ENCODE data around the gene NDUFB3. TPM values are rescaled to one million over a fixed set of nuclear protein-coding genes. Genes with fewer than 3 reads are reported as not detected.

The NDUFB3 gene
- total and polyA plus RNA-seq, 4 donors: 34.2 to 177 (median 53.2) TPM

DNA sequence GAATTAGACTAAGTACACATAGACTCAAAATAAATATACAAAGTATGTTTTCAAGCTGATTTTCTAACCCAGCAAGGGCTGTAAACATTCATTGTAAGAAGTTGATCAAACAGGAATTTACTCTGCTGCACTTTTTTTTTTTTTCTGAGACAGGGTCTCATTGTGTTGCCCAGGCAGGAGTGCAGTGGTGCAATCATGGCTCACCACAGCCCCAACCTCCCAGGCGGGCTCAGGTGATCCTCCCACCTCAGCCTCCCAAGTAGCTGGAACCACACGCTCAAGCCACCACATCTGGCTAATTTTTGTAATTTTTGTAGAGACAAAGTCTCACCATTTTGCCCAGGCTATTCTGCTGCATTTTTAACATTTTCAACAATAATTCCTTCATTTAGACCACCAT, 35.8 kb downstream of the NDUFB3 start (continued):
- TF ChIP-seq, protein P1, sequence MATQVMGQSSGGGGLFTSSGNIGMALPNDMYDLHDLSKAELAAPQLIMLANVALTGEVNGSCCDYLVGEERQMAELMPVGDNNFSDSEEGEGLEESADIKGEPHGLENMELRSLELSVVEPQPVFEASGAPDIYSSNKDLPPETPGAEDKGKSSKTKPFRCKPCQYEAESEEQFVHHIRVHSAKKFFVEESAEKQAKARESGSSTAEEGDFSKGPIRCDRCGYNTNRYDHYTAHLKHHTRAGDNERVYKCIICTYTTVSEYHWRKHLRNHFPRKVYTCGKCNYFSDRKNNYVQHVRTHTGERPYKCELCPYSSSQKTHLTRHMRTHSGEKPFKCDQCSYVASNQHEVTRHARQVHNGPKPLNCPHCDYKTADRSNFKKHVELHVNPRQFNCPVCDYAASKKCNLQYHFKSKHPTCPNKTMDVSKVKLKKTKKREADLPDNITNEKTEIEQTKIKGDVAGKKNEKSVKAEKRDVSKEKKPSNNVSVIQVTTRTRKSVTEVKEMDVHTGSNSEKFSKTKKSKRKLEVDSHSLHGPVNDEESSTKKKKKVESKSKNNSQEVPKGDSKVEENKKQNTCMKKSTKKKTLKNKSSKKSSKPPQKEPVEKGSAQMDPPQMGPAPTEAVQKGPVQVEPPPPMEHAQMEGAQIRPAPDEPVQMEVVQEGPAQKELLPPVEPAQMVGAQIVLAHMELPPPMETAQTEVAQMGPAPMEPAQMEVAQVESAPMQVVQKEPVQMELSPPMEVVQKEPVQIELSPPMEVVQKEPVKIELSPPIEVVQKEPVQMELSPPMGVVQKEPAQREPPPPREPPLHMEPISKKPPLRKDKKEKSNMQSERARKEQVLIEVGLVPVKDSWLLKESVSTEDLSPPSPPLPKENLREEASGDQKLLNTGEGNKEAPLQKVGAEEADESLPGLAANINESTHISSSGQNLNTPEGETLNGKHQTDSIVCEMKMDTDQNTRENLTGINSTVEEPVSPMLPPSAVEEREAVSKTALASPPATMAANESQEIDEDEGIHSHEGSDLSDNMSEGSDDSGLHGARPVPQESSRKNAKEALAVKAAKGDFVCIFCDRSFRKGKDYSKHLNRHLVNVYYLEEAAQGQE (IDR thresholded peaks at IDR 0.05): no peak

DNA sequence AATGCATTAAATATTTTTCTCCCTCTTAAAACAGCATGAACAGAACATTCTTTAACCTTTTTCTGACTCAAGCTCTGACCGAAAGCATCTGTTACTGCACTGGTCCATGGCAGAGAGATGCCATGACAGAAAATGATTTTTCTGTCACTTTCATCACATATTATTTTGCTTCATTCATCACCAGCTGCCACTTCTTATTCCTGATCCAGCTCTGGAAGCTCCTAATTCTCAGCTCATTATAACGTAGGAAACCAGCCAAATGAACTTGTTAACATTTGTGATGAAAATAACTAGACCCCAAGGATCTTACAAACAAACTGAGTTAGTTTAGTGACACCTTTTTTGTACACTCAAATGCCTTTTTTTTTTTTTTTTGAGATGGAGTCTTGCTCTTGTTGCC, 36.5 kb downstream of the NDUFB3 start:
- no peaks in the 10 kb centered on the region for H3K36me3 ChIP-seq (ENCODE audit: control insufficient read depth in 4 of 4, insufficient read depth in 3 of 4, low read depth in 1 of 4, low read length in 3 of 4)
- WGBS: 95% methylated on average over 2 of the region's 2 CpGs
- H3K9me3 ChIP-seq (ENCODE audit: control insufficient read depth in 4 of 4, low read length in 3 of 4): no peaks in the 10 kb centered on the region
- no peak overlapping the region for H3K4me3 ChIP-seq (ENCODE audit: low read depth in 1 of 3, low read length in 3 of 3)
- H3K27ac ChIP-seq (ENCODE audit: low read depth in 1 of 2, low read length in 2 of 2): no peak overlapping the region
- no peak overlapping the region for H3K9ac ChIP-seq (ENCODE audit: low read depth in 1 of 2, low read length in 2 of 2)
- TF ChIP-seq, protein P1 (IDR thresholded peaks at IDR 0.05): no peak
- TF ChIP-seq, protein P2, sequence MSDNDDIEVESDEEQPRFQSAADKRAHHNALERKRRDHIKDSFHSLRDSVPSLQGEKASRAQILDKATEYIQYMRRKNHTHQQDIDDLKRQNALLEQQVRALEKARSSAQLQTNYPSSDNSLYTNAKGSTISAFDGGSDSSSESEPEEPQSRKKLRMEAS (IDR thresholded peaks at IDR 0.05): no peak
- no peak for TF ChIP-seq HNF4A (conservative IDR thresholded peaks at IDR 0.05)
- H3K4me1 ChIP-seq (ENCODE audit: control insufficient read depth in 4 of 4, insufficient read depth in 4 of 4, low read length in 3 of 4): no peaks in the 10 kb centered on the region
- DNase-seq (ENCODE audit: low spot score): no peak
- H3K27me3 ChIP-seq (ENCODE audit: control insufficient read depth in 4 of 4, insufficient read depth in 4 of 4, low read length in 3 of 4): no peaks in the 10 kb centered on the region

DNA sequence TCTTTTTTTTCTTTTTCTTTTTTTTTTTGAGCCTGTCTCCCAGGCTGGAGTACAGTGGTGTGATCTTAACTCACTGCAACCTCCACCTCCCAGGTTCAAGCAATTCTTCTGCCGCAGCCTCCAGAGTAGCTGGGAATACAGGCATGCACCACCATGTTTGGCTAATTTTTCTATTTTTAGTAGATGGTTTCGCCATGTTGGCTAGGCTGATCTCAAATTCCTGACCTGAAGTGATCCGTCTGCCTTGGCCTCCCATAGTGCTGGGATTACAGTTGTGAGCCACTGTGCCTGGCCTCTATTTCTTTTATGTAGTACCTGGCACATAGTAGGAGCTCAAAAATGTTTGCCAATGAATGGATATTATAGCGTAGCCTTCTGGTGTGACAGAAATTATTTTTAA, 37.4 kb downstream of the NDUFB3 start:
- Histone ChIP-seq H3K4me1 (ENCODE audit: control insufficient read depth in 4 of 4, insufficient read depth in 4 of 4, low read length in 3 of 4) (peaks cover 0 to 2% (median under 1%) of the 10 kb centered on the region in 4 donors), H3K9ac (ENCODE audit: low read depth in 1 of 2, low read length in 2 of 2) (no peak overlapping the region), H3K4me3 (ENCODE audit: low read depth in 1 of 3, low read length in 3 of 3) (no peak overlapping the region), H3K27ac (ENCODE audit: low read depth in 1 of 2, low read length in 2 of 2) (no peak overlapping the region), H3K27me3 (ENCODE audit: control insufficient read depth in 4 of 4, insufficient read depth in 4 of 4, low read length in 3 of 4) (no peaks in the 10 kb centered on the region), H3K9me3 (ENCODE audit: control insufficient read depth in 4 of 4, low read length in 3 of 4) (no peaks in the 10 kb centered on the region), H3K36me3 (ENCODE audit: control insufficient read depth in 4 of 4, insufficient read depth in 3 of 4, low read depth in 1 of 4, low read length in 3 of 4) (no peaks in the 10 kb centered on the region)
- DNase-seq (ENCODE audit: low spot score): no peak
- TF ChIP-seq JUND (IDR thresholded peaks at IDR 0.05) (no peak), NR2F2 (IDR thresholded peaks at IDR 0.05) (no peak), RXRA (IDR thresholded peaks at IDR 0.05) (no peak), HNF4G (IDR thresholded peaks at IDR 0.05) (no peak), TAF1 (conservative IDR thresholded peaks at IDR 0.05) (no peak), FOXA2 (IDR thresholded peaks at IDR 0.05) (no peak), RAD21 (IDR thresholded peaks at IDR 0.05) (no peak), GABPA (IDR thresholded peaks at IDR 0.05 in 1 of 2, conservative IDR thresholded peaks at IDR 0.05 in 1 of 2) (no peak)
- TF ChIP-seq, protein P1 (IDR thresholded peaks at IDR 0.05): no peak
- TF ChIP-seq, protein P3, sequence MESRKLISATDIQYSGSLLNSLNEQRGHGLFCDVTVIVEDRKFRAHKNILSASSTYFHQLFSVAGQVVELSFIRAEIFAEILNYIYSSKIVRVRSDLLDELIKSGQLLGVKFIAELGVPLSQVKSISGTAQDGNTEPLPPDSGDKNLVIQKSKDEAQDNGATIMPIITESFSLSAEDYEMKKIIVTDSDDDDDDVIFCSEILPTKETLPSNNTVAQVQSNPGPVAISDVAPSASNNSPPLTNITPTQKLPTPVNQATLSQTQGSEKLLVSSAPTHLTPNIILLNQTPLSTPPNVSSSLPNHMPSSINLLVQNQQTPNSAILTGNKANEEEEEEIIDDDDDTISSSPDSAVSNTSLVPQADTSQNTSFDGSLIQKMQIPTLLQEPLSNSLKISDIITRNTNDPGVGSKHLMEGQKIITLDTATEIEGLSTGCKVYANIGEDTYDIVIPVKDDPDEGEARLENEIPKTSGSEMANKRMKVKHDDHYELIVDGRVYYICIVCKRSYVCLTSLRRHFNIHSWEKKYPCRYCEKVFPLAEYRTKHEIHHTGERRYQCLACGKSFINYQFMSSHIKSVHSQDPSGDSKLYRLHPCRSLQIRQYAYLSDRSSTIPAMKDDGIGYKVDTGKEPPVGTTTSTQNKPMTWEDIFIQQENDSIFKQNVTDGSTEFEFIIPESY (IDR thresholded peaks at IDR 0.05): no peak
- WGBS: 94% methylated on average over 4 of the region's 4 CpGs
